ENCODE results near the gene SLC6A1.

SLC6A1 gene

GRCh38 chr3:10993729-10994065, 1.1 kb downstream of the SLC6A1 start:
- DNase-seq (ENCODE audit: low spot score) = peak; percentile 26

DNA sequence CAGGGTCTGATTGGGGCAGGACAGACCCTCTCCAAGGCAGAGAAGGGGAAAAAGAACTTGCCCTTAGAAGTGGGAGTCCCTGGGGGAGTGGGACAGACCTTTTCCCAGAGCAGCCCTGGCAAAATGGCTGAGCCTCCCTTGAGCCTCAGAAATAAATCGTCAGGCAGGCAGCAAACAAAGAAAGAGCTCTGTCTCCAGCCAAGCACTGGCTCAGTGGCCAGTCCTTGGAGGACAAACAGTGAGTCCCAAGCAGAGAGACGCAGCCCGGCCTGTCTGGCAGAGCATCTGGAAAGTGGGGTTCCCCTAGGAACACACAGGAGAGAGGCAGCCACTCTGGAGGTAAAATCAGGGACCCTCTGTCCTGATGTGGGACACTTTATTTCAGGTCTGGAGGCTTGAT, 1.8 kb downstream of the SLC6A1 start:
- no peak for DNase-seq (ENCODE audit: low spot score)

DNA sequence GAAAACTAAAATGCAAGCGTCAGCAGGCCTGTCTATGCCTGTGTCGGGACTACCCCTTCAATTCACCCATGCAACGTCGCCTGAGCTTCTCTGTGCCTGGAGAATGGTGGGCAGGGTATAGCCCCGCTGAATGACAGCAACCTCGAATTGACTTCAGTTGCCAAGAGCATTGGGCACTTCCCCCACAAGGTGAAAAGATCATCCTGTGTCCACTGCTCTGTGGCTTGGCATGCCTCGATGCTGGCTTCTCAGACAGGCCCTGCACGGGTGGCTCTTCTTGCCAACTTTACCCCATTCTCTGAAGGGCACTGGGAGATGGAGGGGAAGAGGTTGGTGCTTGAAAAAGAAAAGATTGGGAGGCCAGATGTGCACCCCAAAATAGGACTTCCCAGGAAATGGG, 3.3 kb downstream of the SLC6A1 start:
- DNase-seq (ENCODE audit: low spot score) = no peak

DNA sequence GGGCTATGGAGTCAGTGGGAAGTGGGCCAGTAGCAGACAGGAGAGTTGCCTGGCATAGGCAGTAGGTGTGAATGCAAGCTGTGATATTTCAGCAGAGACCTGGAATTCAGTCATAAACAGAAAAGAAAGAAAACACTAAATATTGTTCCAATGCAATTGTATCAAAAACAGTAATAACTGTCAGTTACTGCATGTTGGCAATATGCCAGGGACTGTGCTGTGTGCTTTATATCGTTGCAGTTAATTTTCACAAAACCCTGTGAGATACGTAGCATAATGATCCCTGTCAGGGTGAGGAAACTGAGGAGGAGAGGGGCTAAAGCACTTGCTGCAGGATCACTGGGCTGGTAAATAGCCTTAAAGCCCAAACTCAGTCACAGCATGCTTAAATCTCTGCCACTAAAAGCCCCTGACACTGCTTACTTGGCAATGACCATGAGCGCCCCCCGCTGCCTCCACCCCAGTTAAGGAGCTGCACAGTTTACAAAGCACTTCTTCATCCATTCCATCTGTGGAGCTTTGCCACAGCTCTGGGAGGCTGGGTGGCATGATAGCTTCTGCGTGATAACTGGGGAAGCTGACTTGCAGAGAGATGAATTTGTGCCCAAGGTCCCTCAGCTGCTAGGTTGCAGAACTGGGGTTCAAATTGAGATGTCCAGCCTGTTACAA, 3.9 kb downstream of the SLC6A1 start:
- DNase-seq (ENCODE audit: low spot score) = no peak

GRCh38 chr3:10997196-10997595, 4.6 kb downstream of the SLC6A1 start:
- DNase-seq (ENCODE audit: low spot score) = no peak

DNA sequence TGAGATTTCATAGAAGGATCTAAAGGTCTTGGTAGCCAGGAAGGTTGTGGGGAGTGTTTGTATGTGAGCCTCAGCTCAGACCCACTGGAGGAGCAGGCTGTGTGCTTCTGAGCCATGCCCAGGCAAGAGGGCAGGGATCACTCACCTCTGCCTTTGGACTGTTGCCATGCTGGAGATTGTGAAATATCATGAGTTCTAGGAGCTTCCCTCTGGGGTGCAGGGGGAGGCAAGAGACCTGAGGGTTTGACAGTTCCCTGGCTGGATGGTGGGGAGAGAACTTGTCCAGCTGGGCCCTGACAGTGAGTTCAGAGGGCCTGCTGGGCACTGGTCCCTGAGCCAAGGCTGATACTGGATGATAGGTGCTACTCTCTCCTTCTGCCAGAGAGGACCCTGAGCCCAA, 6.0 kb downstream of the SLC6A1 start:
- no peak for DNase-seq (ENCODE audit: low spot score)

GRCh38 chr3:10999221-11000107, 6.9 kb downstream of the SLC6A1 start:
- DNase-seq (ENCODE audit: low spot score) = no peak

DNA sequence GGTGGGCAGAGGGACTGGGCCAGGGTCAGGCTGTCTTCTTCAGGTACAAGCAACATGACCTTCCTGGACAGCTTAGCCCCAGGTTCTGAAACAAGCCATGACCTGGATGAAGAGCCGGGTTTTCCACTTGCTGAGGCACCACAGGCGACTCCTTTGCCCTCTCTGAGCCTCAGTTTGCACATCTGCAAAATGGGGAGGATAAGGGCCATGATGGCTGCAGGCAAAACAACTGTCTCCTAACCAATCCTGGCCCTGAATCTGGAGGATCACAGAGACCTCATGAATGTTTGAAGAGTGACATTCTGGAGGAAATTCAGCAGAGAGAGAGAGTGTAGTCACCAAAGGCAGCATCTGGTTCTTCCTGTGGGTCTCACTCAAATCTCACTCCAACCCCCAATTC, 8.0 kb downstream of the SLC6A1 start:
- no peak for DNase-seq (ENCODE audit: low spot score)

DNA sequence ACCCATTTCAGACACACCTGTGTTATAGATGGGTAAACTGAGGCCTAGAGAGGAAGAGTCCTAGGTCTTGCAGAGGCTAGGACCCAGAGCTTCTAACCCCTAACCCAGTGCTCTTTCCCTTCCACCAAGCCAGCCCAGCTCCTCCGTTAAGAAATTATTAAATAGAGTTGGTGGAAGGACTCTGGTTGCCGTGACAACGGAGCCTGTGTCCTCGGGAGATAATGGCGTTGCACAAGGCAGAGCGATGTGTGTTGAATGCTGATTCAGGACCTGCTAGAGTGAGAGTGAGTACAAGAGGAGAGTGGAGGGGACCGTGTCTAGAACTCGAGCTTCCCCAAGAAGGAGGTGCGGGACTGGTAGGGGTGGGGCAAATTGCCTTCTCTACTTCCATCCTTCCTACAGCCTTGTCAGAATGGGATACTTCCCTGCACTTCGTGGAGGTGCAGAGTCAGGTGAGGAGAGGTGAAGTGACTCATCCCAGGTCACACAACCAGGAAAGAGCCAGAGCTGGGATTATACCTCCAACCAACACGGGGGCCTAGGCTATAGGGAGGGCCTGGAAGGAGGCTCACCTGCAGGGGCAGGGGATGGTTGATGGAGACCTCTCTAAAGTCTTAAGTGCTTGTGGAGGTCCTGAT, 8.6 kb downstream of the SLC6A1 start:
- no peak for DNase-seq (ENCODE audit: low spot score)

- DNase-seq (ENCODE audit: low spot score) = no peak
Measured at GRCh38 chr3:11001658-11002021, 9.1 kb downstream of the SLC6A1 start.

- DNase-seq (ENCODE audit: low spot score) = no peak
Measured at GRCh38 chr3:11002371-11002807, 9.8 kb downstream of the SLC6A1 start.

DNA sequence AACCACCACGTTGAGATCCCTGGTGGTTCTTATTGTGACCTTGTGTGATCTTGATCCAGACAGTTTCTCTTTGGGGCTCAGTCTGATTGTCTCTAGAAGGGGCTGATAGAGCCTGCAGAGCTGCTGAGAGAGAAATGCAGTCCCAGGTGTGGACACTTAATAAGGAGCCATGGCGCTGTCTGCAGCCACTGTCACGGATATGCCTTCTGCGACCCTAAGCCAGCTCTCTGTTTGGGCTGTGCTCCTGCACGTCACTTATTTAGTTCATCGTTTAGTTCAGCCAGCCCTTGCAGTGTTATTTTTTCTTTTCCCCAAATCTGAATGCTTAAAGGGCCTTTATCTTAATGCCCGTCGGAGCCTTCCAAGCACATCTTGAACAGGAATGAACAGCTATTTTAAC, 12.0 kb downstream of the SLC6A1 start:
- no peak for DNase-seq (ENCODE audit: low spot score)

DNA sequence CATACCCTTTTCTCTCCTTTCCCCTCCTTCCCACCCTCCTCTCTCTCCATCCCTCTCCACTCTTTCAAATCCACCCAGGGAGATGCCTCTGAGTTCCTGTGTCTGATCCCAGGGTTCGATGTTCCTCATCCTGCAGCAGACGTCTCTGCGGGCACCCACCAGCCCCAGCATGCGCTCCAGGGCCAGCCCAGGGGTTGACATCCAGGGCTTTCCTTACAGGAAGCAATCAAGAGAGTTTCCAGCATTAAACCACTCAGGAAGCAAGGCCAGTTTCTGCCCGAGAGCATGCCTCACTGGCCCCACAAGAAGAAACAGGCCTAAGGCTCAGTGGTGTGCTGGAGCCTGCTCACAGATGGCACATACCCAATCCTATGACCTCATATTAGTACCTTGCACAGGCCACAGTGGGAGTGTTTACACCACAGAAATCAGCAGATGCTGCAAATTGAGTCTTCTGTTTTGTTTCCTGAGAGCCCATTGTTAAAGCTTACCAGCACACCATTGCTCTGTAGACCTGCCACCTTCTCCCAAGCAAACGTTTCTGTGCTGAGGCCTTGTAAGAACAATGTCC, 13.2 kb downstream of the SLC6A1 start:
- no peak for DNase-seq (ENCODE audit: low spot score)

- DNase-seq (ENCODE audit: low spot score) = no peak
Measured at GRCh38 chr3:11006986-11007933, 14.7 kb downstream of the SLC6A1 start.

DNA sequence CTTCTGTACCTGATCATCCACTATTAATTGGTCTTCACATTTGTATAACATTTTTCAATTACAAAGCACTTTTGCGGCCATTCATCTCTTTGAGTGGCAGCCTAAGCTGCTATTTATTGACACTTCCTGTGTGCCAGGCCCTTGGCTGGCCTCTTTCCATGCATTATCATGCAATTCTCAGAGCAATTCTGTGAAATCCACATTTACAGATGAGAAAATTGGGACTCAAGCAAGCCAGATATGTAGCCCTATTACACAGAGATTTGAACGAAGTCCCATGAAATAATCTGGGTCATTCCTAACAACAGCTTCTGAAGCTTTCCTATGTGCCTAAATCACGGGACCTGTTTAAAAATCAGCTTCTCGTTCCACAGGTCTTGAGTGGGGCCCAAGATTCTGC, 17.4 kb downstream of the SLC6A1 start:
- no peak for DNase-seq (ENCODE audit: low spot score)

GRCh38 chr3:11010426-11011165, 18.0 kb downstream of the SLC6A1 start:
- no peak for DNase-seq (ENCODE audit: low spot score)

- no peak for DNase-seq (ENCODE audit: low spot score)
Measured at GRCh38 chr3:11014253-11014652, 21.7 kb downstream of the SLC6A1 start.

- DNase-seq (ENCODE audit: low spot score) = no peak
Measured at GRCh38 chr3:11014752-11015151, 22.2 kb downstream of the SLC6A1 start.

GRCh38 chr3:11015369-11015768, 22.8 kb downstream of the SLC6A1 start:
- DNase-seq (ENCODE audit: low spot score) = no peak

GRCh38 chr3:11016727-11017126, 24.2 kb downstream of the SLC6A1 start:
- DNase-seq (ENCODE audit: low spot score) = no peak

Data from hepatic stellate cell (primary cell).